Measurements from ENCODE around the gene CLSTN2. TPM values are rescaled to one million over a fixed set of nuclear protein-coding genes. Genes with fewer than 3 reads are reported as not detected.

The CLSTN2 gene
- total RNA-seq, 4 donors from 2014 or later: 13.4 to 21.3 (median 19.4) TPM

DNA sequence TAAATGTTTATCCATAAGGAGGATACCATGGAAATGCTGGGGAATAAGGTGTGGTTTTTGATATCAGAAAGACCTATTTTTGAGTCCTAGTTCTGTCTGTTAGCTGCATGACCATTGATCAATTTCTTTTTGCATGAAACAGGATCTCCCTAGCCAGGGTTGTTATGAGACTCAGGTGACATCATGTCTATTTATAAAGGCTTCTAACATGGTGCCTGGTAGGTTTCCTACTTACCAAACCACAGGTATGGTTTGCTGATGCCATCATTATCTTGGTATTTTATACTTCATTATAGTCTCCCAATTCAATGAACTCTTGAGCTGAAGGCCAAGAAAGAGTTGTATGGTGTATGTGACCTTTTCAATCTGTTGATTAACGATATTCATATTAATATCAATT is 144.0 kb downstream of the CLSTN2 start:
- Histone ChIP-seq H3K27ac (no peak overlapping the region), H3K4me3 (no peak overlapping the region), H3K27me3 (no peaks in the 10 kb centered on the region), H3K4me1 (no peaks in the 10 kb centered on the region), H3K36me3 (no peaks in the 10 kb centered on the region), H3K9me3 (no peaks in the 10 kb centered on the region)
- no peak for DNase-seq (ENCODE audit: low spot score in 2 of 2)
- WGBS, 2 donors: 88 to 92% methylated on average over 1 of the region's 1 CpG
- no peak for TF ChIP-seq EP300 (IDR thresholded peaks at IDR 0.05)
- TF ChIP-seq, protein P1, sequence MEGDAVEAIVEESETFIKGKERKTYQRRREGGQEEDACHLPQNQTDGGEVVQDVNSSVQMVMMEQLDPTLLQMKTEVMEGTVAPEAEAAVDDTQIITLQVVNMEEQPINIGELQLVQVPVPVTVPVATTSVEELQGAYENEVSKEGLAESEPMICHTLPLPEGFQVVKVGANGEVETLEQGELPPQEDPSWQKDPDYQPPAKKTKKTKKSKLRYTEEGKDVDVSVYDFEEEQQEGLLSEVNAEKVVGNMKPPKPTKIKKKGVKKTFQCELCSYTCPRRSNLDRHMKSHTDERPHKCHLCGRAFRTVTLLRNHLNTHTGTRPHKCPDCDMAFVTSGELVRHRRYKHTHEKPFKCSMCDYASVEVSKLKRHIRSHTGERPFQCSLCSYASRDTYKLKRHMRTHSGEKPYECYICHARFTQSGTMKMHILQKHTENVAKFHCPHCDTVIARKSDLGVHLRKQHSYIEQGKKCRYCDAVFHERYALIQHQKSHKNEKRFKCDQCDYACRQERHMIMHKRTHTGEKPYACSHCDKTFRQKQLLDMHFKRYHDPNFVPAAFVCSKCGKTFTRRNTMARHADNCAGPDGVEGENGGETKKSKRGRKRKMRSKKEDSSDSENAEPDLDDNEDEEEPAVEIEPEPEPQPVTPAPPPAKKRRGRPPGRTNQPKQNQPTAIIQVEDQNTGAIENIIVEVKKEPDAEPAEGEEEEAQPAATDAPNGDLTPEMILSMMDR (IDR thresholded peaks at IDR 0.05): no peak
- no peak for TF ChIP-seq POLR2A (IDR thresholded peaks at IDR 0.05)

- no peak overlapping the region for H3K4me3 ChIP-seq
- H3K36me3 ChIP-seq: no peaks in the 10 kb centered on the region
- TF ChIP-seq, protein P1 (IDR thresholded peaks at IDR 0.05): no peak
- TF ChIP-seq EP300 (IDR thresholded peaks at IDR 0.05) (no peak), POLR2A (IDR thresholded peaks at IDR 0.05) (no peak)
- H3K27me3 ChIP-seq: no peaks in the 10 kb centered on the region
- WGBS, 2 donors: 70 to 79% methylated on average over 1 of the region's 1 CpG
- no peak overlapping the region for H3K27ac ChIP-seq
- H3K4me1 ChIP-seq: no peaks in the 10 kb centered on the region
- no peaks in the 10 kb centered on the region for H3K9me3 ChIP-seq
- no peak for DNase-seq (ENCODE audit: low spot score in 2 of 2)
Observed at GRCh38 chr3:140081887-140082286, 146.9 kb downstream of the CLSTN2 start.

DNA sequence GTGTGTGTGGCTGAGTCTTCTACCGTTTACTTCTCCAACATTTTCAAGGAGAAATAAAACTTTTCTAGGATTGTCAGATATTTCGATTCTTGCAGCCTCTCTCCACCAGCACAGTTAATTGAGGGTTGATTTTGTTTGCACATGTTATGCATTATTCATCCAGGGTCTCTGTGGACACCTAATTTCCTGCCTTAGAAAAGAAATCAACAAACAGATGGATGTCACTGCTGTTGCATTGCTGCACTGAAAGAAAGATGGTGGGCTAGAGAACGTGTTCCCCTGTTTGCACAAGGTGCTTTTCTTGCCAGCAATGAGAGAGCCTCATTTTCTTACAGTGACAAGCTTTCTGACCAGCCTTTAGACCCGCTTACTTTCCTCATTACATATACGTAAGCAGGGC is 150.0 kb downstream of the CLSTN2 start:
- H3K4me3 ChIP-seq: no peak overlapping the region
- no peak overlapping the region for H3K27ac ChIP-seq
- no peaks in the 10 kb centered on the region for H3K27me3 ChIP-seq
- DNase-seq (ENCODE audit: low spot score in 2 of 2): no peak
- H3K9me3 ChIP-seq: no peaks in the 10 kb centered on the region
- H3K4me1 ChIP-seq: no peaks in the 10 kb centered on the region
- WGBS, 2 donors: 61 to 72% methylated on average over 5 of the region's 5 CpGs
- TF ChIP-seq, protein P1 (IDR thresholded peaks at IDR 0.05): no peak
- no peak for TF ChIP-seq POLR2A (IDR thresholded peaks at IDR 0.05)
- TF ChIP-seq EP300 (IDR thresholded peaks at IDR 0.05): no peak
- H3K36me3 ChIP-seq: no peaks in the 10 kb centered on the region

DNA sequence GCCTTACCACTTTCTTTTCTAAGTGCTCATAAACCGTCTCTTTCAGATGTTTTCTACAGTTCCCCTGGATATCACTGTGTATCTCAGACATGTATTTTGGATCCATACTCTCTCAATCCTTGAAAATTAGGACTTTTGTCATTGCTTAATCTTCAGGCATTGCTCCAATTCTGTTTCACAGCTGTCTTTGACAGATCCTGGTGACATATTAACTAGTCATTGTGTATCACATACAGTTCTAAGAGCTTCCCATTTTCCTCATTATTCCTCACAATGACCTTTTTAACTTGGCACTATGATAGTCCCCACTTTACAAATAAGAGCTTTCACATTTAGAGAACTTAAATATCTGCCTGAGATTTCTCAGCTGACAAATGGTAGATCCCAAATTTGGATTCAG is 151.7 kb downstream of the CLSTN2 start:
- TF ChIP-seq POLR2A (IDR thresholded peaks at IDR 0.05) (no peak), EP300 (IDR thresholded peaks at IDR 0.05) (no peak)
- TF ChIP-seq, protein P1 (IDR thresholded peaks at IDR 0.05): no peak
- Histone ChIP-seq H3K9me3 (no peaks in the 10 kb centered on the region), H3K27me3 (no peaks in the 10 kb centered on the region), H3K27ac (no peak overlapping the region), H3K36me3 (no peaks in the 10 kb centered on the region), H3K4me1 (peaks cover 0 to 5% (median 0%) of the 10 kb centered on the region in 4 donors), H3K4me3 (no peak overlapping the region)
- DNase-seq (ENCODE audit: low spot score in 2 of 2): no peak
- WGBS, 2 donors: 71 to 75% methylated on average over 1 of the region's 1 CpG

DNA sequence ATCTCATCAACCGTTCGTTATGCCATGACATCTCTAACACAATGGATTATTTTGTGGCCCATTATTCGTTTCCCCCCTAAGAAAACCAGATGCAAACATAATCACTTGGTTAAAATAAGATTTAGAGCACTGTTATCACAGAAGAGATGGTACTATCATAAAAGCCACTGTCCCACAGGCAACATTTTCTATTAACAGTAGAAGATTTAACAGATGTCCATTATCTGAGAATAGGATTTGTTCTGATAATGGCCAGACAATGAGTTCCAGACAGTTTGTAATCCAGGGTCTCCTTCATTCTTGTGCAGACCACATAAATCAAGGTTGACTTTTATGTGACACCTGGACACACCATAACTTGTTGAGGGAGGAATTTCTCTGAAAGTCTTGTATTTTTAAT is 153.1 kb downstream of the CLSTN2 start:
- no peak for TF ChIP-seq POLR2A (IDR thresholded peaks at IDR 0.05)
- TF ChIP-seq EP300 (IDR thresholded peaks at IDR 0.05): no peak
- TF ChIP-seq, protein P1 (IDR thresholded peaks at IDR 0.05): no peak
- DNase-seq (ENCODE audit: low spot score in 2 of 2): no peak
- WGBS, 2 donors: 80 to 87% methylated on average over 3 of the region's 3 CpGs

More for the DNA sequence above, 153.1 kb downstream of the CLSTN2 start:
- H3K36me3 ChIP-seq: no peaks in the 10 kb centered on the region
- H3K4me3 ChIP-seq: no peak overlapping the region
- no peak overlapping the region for H3K27ac ChIP-seq
- no peaks in the 10 kb centered on the region for H3K9me3 ChIP-seq
- H3K27me3 ChIP-seq: no peaks in the 10 kb centered on the region
- peaks cover 0 to 5% (median 0%) of the 10 kb centered on the region in 4 donors for H3K4me1 ChIP-seq

Measured in tibial nerve (tissue), 4 donors.